ENCODE measurements around the gene BARD1.

- no peak for TF ChIP-seq EZH2phosphoT487 (IDR thresholded peaks at IDR 0.05; ENCODE audit: insufficient read depth, low read depth)
- no peak for TF ChIP-seq EZH2 (IDR thresholded peaks at IDR 0.05; ENCODE audit: insufficient read depth, poor library complexity, severe bottlenecking)
These were observed at the start of gene BARD1 for GRCh38 chr2:214808981-214809750.
